A549 treated with RU486 at 1 μM for 4 hours (cell line): ENCODE data around the gene PRKAG3. TPM values are rescaled to one million over a fixed set of nuclear protein-coding genes. Genes with fewer than 3 reads are reported as not detected.

Source experiments
- total RNA-seq: library from RNA; stranded (reverse); fragments of 200-300 nt; extraction: Qiagen RNA extraction; gene quantifications from 5 replicates; pipeline ENCODE4 v1.2.3, GENCODE V29; 2022; ENCODE audit warnings: low read depth

PRKAG3 gene
- not detected in 5 replicates for total RNA-seq

DNA sequence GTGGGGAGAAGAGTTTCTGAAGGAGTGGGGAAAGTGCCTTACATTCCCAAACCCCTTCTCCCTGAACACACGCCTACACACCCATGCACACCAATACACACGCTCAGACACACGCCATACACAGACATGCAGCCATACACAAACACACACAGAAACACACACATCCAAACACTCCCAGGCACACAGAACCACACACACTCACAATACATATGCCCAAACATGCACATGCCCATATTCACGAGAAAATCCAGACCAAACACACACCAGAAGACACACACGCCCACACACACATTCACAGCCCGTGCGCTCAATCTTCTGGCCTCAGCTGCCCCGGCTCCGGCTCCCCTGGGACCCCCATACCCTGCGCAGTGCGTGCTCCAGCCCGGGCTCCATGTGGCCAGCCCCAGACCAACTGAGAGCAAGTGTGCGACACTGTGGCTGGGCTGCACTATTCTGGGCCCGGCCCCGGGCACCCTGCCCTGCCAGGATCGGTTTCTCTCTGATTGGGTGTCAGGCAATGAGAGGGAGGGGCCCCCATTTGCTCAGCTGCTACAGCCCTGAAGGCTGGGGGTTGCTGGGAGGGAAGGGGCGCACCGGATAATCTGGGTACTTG lies at the start of gene PRKAG3:
TSS of gene PRKAG3 (minus strand) at position 426 of the 613 bp plus-strand sequence.

DNA sequence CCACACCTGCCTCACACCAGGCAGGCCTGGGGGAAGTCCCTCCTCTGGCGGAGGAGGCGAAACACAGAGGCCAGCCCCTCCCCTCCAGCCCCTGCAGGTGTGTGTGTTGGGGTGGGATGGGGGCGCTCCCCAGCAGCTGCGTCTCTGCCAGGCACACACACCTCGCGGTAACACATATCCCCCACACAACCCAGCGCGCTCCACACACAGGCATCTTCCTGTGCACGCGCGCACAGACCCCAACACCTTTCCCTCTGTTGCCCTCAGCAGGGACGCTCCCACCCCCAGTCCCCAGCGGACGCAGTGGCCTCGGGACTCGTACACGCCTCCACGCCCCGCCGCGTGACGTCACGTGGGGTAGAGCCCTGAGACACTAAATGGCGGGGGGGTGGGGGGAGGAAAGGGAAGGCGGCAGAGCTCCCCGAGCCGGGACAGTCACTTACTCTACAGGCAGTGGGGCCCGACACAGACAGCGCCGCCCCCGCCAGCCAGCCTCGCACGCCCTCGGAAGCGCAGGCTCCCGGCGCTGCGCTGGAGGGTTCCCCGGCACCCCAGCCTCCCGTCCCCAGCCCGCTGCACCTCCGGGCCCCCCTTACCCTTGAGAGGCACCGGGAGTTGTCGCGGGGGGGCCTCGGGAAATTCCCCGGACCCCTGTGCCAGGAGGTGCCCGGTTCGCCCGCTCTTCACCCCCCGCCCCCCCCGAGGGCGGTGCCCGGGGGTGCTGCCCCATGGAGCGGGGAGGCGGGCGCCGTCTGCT lies 48.7 kb upstream of the PRKAG3 start, which contains the start of gene WNT10A:
TSS of gene WNT10A (plus strand) at position 751 of the 757 bp plus-strand sequence. CDS start 144 bp downstream, outside the sequence.

DNA sequence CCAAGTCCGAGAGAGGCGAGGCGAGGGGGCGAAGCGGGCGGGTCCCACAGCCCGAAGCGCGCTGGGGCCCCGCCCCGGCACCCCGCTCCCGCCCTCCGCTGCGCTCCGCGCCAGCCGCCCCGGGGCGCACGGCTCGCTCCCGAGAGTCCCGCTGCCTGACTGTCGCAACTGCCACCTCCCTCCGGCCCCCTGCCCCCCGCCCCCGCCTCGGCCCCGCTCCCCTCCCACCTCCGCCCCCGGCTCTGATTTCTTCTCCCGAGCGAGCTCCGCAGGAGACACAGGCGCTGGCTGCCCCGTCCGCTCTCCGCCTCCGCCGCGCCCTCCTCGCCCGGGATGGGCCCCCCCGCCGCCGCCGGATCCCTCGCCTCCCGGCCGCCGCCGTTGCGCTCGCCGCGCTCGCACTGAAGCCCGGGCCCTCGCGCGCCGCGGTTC lies 28.0 kb upstream of the PRKAG3 start, which contains the start of gene WNT6:
TSS of gene WNT6 (plus strand) at position 250 of the 432 bp plus-strand sequence. CDS start 233 bp downstream, outside the sequence.

DNA sequence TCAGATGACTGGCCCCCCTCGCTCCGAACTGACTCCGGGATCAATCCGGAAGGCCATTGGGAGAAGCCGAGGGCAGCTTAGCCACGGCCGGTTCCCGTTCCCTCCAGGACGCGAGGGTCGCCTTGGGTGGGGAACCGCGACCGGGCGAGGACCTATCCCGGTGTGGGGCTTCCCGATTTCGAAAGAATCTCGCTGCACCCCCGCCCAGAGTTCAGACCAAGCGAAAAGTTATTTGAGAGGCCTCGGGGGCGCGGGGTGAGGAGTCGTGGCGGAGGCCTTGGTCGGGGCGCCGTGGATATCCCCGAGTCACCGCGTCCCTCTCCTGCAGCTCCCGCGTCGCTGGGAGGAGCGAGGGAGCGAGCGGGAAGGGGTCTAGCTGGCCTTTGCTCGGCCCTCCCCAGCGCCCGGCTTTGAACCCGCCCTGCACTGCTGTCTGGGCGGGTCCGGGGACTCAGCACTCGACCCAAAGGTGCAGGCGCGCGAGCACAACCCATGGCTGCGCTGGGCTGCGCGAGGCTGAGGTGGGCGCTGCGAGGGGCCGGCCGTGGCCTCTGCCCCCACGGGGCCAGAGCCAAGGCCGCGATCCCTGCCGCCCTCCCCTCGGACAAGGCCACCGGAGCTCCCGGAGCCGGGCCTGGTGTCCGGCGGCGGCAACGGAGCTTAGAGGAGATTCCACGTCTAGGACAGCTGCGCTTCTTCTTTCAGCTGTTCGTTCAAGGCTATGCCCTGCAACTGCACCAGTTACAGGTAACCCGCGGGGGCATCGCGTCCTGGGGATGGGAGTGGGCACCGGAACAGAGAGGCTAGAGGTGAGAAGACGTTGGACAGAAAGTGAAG lies 49.7 kb downstream of the PRKAG3 start, which contains the start of gene CYP27A1:
TSS of gene CYP27A1 (plus strand) at position 457 of the 837 bp plus-strand sequence. CDS start at position 493, 36 bp downstream.

Other genes starting within 250 kb of the PRKAG3 start
- gene PLCD4, start 223.9 kb downstream of the PRKAG3 start, total RNA-seq, result 0.29 to 0.71 TPM (median 0.53 TPM) in 5 replicates
- 12.5 to 17.7 TPM (median 15.2 TPM) in 5 replicates for gene ZNF142, start 172.2 kb downstream of the PRKAG3 start, total RNA-seq
- 39.0 to 53.1 TPM (median 42.4 TPM) in 5 replicates for gene BCS1L, start 172.1 kb downstream of the PRKAG3 start, total RNA-seq
- 47.0 to 59.1 TPM (median 47.9 TPM) in 5 replicates for gene RNF25, start 159.8 kb downstream of the PRKAG3 start, total RNA-seq
- gene STK36, start 159.7 kb downstream of the PRKAG3 start, total RNA-seq, result 8.6 to 13.8 TPM (median 12.4 TPM) in 5 replicates
- gene TTLL4, start 121.0 kb downstream of the PRKAG3 start, total RNA-seq, result 25.1 to 30.9 TPM (median 29.3 TPM) in 5 replicates
- gene CYP27A1, start 49.7 kb downstream of the PRKAG3 start, total RNA-seq, result 0.10 to 0.18 TPM (median 0.17 TPM) in 5 replicates
- 0.14 to 0.24 TPM (median 0.22 TPM) in 4 of 5 replicates, not detected in the other for gene WNT6, start 28.0 kb upstream of the PRKAG3 start, total RNA-seq
- 0.07 to 0.31 TPM in 2 of 5 replicates, not detected in the others for gene WNT10A, start 49.0 kb upstream of the PRKAG3 start, total RNA-seq
- gene CDK5R2, start 127.9 kb upstream of the PRKAG3 start, total RNA-seq, result 1.7 to 3.4 TPM (median 2.8 TPM) in 5 replicates
- gene FEV, start 153.4 kb upstream of the PRKAG3 start, total RNA-seq, result not detected in 5 replicates
- 0.54 TPM in 1 of 5 replicates, not detected in the others for gene CRYBA2, start 161.6 kb upstream of the PRKAG3 start, total RNA-seq
- gene CFAP65, start 209.7 kb upstream of the PRKAG3 start, total RNA-seq, result 0.05 to 0.32 TPM (median 0.16 TPM) in 5 replicates
- 0.09 to 0.13 TPM (median 0.11 TPM) in 4 of 5 replicates, not detected in the other for gene IHH, start 229.1 kb upstream of the PRKAG3 start, total RNA-seq